Mononuclear cell (primary cell): ENCODE data around the gene KLK6. TPM values are rescaled to one million over a fixed set of nuclear protein-coding genes. Genes with fewer than 3 reads are reported as not detected.

Experiments
- H3K27me3 ChIP-seq: 2 replicates; pipeline ENCODE4 v1.6.0; 2011; ENCODE audit warnings: low read length, control low read depth; ENCODE audit not compliant: insufficient read depth
- H3K4me1 ChIP-seq: 2 replicates; pipeline ENCODE4 v1.5.1; 2011; ENCODE audit warnings: mild to moderate bottlenecking, low read length, control low read depth; ENCODE audit not compliant: insufficient read depth
- H3K4me3 ChIP-seq: 2 replicates; pipeline ENCODE4 v1.5.1; 2011; ENCODE audit warnings: mild to moderate bottlenecking, low read length, moderate library complexity
- H3K9me3 ChIP-seq: 2 replicates; pipeline ENCODE4 v1.5.1; 2011; ENCODE audit warnings: low read depth, mild to moderate bottlenecking, control low read depth, low read length
- total RNA-seq: library from RNA; depleted of rRNA; stranded (reverse); fragments of >200 nt; gene quantifications from one replicate; pipeline ENCODE4 v1.2.3, GENCODE V29; 2012

KLK6 gene
- total RNA-seq, 1 donor: not detected

DNA sequence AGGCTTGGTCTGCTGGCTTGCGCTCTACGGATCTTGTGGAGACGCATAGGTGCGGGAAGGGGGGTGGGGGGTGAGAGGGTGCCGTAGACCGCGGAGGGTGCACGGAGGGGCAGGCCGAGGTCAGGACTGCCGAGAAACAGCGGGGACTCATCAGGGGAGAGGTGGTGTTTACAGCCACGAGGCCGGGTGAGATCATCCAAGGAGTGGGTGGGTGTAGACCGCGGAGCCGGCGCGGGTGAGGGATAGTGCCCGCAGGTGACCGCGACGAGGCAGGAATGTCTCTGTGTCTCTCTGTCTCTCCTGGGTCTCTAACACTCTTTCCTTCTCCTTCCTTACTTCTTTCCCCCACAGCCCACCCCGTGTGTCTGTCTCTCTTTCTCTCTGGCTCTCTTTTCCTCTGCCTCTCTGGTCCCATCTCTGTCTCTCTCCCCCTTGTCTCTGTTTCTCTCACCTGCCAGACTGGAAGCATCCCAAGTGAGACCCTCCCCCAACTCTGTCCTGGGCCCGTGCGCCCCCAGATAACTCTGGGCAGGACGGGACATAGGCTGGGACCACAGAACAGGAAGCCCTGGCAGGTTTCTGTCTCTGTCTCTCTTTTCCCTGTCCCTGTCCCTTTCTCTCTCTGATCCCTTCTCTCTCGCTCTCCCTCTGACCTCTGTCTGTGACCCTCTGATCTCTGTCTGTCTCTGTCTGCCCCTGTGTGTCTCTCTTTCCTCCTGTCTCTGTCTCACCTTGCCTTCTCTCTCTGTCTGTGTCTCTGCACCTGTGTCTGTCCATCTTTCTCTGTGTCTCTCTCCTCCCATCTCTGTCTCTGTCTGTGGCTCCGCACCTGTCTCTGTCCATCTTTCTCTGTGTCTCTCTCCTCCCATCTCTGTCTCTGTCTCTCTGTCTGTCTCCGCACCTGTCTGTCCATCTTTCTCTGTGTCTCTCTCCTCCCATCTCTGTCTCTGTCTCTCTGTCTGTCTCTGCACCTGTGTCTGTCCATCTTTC, 56.4 kb downstream of the KLK6 start:
- no peaks in the 10 kb centered on the region for H3K9me3 ChIP-seq
- no peaks in the 10 kb centered on the region for H3K4me1 ChIP-seq
- no peak overlapping the region for H3K4me3 ChIP-seq
- peaks cover 38% of the 10 kb centered on the region for H3K27me3 ChIP-seq

DNA sequence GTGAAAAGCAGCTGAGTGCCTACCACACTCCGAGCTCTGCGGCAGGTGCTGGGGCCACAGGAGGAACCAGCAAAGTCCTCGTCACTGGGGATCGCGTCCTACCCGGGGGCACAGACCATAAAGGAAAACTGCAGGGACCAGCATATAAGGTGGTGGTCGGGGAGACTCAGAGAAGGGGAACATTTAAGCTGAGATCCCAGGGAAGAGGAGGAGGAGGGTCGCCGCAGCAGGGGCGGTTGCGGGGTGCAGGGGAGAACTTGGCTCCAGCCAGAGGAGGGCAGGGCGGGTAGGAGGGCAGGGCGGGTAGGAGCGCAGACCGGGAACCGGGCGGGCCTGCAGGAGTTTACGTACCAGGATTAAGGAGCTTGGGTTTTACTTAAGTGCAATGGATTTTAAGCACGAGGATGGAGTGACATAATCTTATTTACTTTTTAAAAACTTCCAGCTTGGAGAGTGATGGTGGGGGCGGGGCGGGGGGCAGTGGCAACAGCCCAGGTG, 57.2 kb downstream of the KLK6 start:
- Histone ChIP-seq H3K27me3 (peaks cover 43% of the 10 kb centered on the region), H3K4me1 (no peaks in the 10 kb centered on the region), H3K4me3 (no peak overlapping the region), H3K9me3 (no peaks in the 10 kb centered on the region)

DNA sequence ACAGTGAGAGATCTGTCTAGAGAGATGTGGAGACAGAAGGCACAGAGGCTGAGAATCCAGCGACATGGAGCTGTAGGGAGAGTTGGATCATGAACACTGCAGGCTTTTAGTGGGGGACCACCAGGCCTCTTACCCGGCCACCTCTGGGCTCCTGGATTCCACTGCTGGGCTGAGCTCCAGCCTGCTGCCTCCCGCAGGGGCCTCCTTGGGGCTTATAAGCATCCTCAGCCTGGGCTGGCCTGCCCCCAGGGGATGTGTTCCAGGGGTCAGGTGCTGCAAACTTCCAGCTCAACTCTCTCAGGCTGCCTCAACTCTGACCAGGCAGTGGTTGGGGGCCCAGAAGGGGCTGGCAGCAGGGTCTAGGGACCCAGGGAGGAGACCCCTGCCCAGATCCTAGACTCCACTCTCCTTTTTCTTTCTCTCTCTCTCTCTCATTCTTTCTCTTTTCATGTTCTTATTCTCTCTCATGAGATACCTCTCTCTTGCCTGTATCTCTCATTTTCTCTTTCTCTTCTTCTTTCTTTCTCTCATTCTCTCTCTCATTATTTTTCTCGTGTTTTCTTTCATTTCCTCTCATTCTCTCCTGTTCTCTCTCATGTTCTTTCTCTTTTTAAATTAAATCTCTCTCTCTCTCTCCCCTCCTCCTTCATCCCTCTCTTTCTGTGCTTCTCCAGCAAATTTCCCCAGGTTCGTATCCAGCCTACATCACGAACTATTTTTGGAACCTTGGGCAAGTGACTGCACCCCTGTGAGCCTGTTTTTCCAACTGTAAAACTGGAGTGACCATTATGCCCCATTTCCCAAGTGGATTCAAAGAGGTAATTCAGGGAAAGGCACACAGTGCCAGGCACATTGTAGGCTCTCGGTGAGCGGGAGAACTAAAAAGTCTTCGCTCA, 57.9 kb downstream of the KLK6 start, which contains the start of gene KLK4:
Gene KLK4 (minus strand): TSS at position 190 of the 896 bp plus-strand sequence. CDS start 657 bp downstream, outside the sequence.
- Histone ChIP-seq H3K4me1 (no peaks in the 10 kb centered on the region), H3K4me3 (no peak within 1 kb of the TSS), H3K27me3 (peaks cover 43% of the 10 kb centered on the region), H3K9me3 (no peaks in the 10 kb centered on the region)

DNA sequence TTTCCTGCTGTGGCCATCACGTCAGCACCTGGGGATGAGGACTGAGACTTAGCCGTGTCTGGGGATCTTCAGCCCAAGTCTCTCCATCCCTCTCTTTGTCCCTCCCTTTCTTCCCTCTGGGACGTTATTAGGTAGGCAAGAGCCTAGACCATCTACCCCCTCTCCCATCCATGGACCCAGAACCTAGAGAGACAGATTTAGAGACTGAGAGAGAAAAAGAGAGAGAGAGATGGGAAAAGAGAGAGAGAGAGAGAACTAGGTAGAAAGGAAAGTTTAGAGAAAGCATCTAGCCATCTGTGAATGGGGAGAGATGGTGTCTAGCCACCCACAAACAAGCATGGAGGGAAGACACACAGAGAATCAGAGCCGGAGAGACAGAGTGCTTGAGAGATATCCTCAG, 58.7 kb downstream of the KLK6 start:
- Histone ChIP-seq H3K9me3 (no peaks in the 10 kb centered on the region), H3K4me3 (no peak overlapping the region), H3K27me3 (peaks cover 40% of the 10 kb centered on the region), H3K4me1 (no peaks in the 10 kb centered on the region)

DNA sequence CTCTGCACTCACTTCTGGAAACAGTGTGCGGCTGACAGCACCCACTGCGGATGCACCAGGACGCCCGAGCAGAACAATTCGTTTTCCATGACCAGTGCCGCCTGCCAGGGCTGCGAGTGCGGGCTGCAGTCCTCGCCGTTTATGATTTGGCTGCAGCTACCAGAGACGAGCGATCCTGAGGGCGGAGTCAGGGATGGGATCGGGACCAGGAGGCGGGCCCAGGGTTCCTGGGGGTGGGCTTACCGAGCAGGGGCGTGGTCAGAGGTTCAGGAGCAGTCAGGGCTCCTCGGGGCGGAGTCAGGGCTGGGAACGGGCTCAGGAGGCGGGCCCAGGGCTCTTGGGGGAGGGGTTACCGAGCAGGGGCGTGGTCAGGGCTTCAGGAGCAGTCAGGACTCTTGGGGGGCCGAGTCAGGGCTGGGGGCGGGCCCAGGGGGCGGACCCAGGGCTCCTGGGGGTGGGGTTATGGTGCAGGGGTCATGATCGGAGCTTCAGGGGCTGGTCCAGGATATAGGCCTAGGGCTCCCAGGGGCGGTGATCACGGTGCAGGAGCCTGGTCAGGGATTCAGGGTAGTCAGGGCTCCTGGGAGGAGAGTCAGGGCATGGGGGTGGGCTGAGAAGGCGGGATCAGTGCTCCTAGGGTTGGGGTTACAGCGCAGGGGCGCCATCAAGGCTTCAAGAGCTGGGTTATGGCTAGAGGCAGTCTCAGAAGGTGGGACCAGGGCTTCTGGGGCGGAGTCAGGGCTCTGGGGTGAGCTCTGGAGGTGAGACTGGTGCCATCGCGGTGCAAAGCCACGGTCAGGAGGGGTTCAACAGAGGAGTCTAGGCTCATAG, 59.9 kb downstream of the KLK6 start:
- Histone ChIP-seq H3K27me3 (peaks cover 40% of the 10 kb centered on the region), H3K4me3 (no peak overlapping the region), H3K9me3 (no peaks in the 10 kb centered on the region), H3K4me1 (no peaks in the 10 kb centered on the region)

Other genes with a start within 250 kb of the KLK6 start
- gene SHANK1, start 249.8 kb downstream of the KLK6 start, total RNA-seq: 0.21 TPM
- gene CLEC11A, start 246.2 kb downstream of the KLK6 start, total RNA-seq: 3.8 TPM
- not detected for gene GPR32, start 199.1 kb downstream of the KLK6 start, total RNA-seq
- gene ACP4, start 179.2 kb downstream of the KLK6 start, total RNA-seq: not detected
- gene KLK1, start 145.8 kb downstream of the KLK6 start, total RNA-seq: not detected
- gene KLK15, start 136.0 kb downstream of the KLK6 start, total RNA-seq: not detected
- 0.31 TPM for gene KLK3, start 114.7 kb downstream of the KLK6 start, total RNA-seq
- gene KLK2, start 96.2 kb downstream of the KLK6 start, total RNA-seq: 0.31 TPM
- gene KLK4, start 58.2 kb downstream of the KLK6 start, total RNA-seq: 0.21 TPM
- not detected for gene KLK5, start 16.6 kb downstream of the KLK6 start, total RNA-seq
- gene KLK7, start 14.3 kb upstream of the KLK6 start, total RNA-seq: not detected
- gene KLK8, start 32.0 kb upstream of the KLK6 start, total RNA-seq: not detected
- gene KLK10, start 50.1 kb upstream of the KLK6 start, total RNA-seq: not detected
- not detected for gene KLK11, start 57.0 kb upstream of the KLK6 start, total RNA-seq
- gene KLK12, start 65.4 kb upstream of the KLK6 start, total RNA-seq: not detected
- gene KLK13, start 95.5 kb upstream of the KLK6 start, total RNA-seq: not detected
- 0.10 TPM for gene KLK14, start 113.3 kb upstream of the KLK6 start, total RNA-seq
- gene CTU1, start 138.8 kb upstream of the KLK6 start, total RNA-seq: 1.9 TPM
- 9.4 TPM for gene SIGLEC9, start 155.3 kb upstream of the KLK6 start, total RNA-seq
- gene SIGLEC7, start 172.7 kb upstream of the KLK6 start, total RNA-seq: 6.0 TPM